SW480 (cell line): ENCODE measurements around the gene MLX.
"Not testable (repeated sequence)": the region's sequence is repeated elsewhere in the genome, so short reads cannot be mapped to it uniquely, and the experiment has no call there.

Experiments
- DNase-seq: peaks from one replicate; pipeline ENCODE4 v3.0.0-alpha.2; 2016; ENCODE audit warnings: low spot score

The MLX gene

GRCh38 chr17:42536372-42537155, 30.3 kb upstream of the MLX start:
- DNase-seq, result peak; percentile 79

GRCh38 chr17:42537156-42537805, 29.6 kb upstream of the MLX start:
- DNase-seq, result no peak

GRCh38 chr17:42537826-42538451, 29.0 kb upstream of the MLX start:
- no peak for DNase-seq

GRCh38 chr17:42538482-42538881, 28.4 kb upstream of the MLX start:
- DNase-seq, result no peak

GRCh38 chr17:42540558-42540957, 26.3 kb upstream of the MLX start:
- not testable (repeated sequence) for DNase-seq

- peak; percentile 97 for DNase-seq
Observed at GRCh38 chr17:42541041-42541833, 25.7 kb upstream of the MLX start.

- DNase-seq, result no peak
Observed at GRCh38 chr17:42543190-42544079, 23.5 kb upstream of the MLX start.

- DNase-seq, result no peak
Observed at GRCh38 chr17:42544874-42545283, 22.0 kb upstream of the MLX start.

GRCh38 chr17:42545755-42546505, 21.0 kb upstream of the MLX start:
- DNase-seq, result not testable (repeated sequence)

GRCh38 chr17:42547001-42547461, 19.9 kb upstream of the MLX start:
- no peak for DNase-seq

GRCh38 chr17:42547698-42548069, 19.2 kb upstream of the MLX start:
- no peak for DNase-seq

- DNase-seq, result peak; percentile 67
Observed at GRCh38 chr17:42548070-42548837, 18.6 kb upstream of the MLX start.

GRCh38 chr17:42548993-42549755, 17.7 kb upstream of the MLX start:
- no peak for DNase-seq

GRCh38 chr17:42552736-42553135, 14.2 kb upstream of the MLX start, which contains the start of gene HSD17B1:
Gene HSD17B1, plus strand, starts transcription at chr17:42552923. Its CDS starts 11 bp downstream, at chr17:42552934.
- DNase-seq, result not testable (repeated sequence)

- peak; percentile 56 for DNase-seq
Observed at GRCh38 chr17:42553161-42553818, 13.6 kb upstream of the MLX start.

- DNase-seq, result no peak
Observed at GRCh38 chr17:42553866-42554249, 13.0 kb upstream of the MLX start.

- DNase-seq, result peak; percentile 74
Observed at GRCh38 chr17:42554250-42555121, 12.4 kb upstream of the MLX start.
